HG03159 (cell line): ENCODE data around the gene ITGAE.
"Not testable (repeated sequence)": the region's sequence is repeated elsewhere in the genome, so short reads cannot be mapped to it uniquely, and the experiment has no call there.

Experiments used
- ATAC-seq: cut with Tn5 transposase; IDR thresholded peaks from one replicate; pipeline ENCODE4 v1.9.1; 2021; ENCODE audit warnings: mild to moderate bottlenecking, moderate library complexity; ENCODE audit not compliant: unreplicated experiment

ITGAE gene

GRCh38 chr17:3800362-3801271, at the start of gene ITGAE:
TSS of gene ITGAE (minus strand) at chr17:3801188. CDS start at chr17:3801144, 44 bp downstream.
- no peak for ATAC-seq

GRCh38 chr17:3848229-3848835, 47.3 kb upstream of the ITGAE start:
- ATAC-seq = no peak

- ATAC-seq = no peak
Measured at GRCh38 chr17:3847165-3847670, 46.2 kb upstream of the ITGAE start.

- ATAC-seq = no peak
Measured at GRCh38 chr17:3846437-3847164, 45.6 kb upstream of the ITGAE start.

- ATAC-seq = peak; percentile 95
Measured at GRCh38 chr17:3845621-3846436, 44.8 kb upstream of the ITGAE start, which contains the start of gene NCBP3. TSS of gene NCBP3 (minus strand) at chr17:3846246. CDS start at chr17:3846223, 23 bp downstream.

GRCh38 chr17:3845291-3845620, 44.3 kb upstream of the ITGAE start:
- ATAC-seq = peak; percentile 14

GRCh38 chr17:3844556-3844955, 43.6 kb upstream of the ITGAE start:
- ATAC-seq = not testable (repeated sequence)

GRCh38 chr17:3843935-3844516, 43.0 kb upstream of the ITGAE start:
- ATAC-seq = no peak

GRCh38 chr17:3838206-3838605, 37.2 kb upstream of the ITGAE start:
- ATAC-seq = no peak

- no peak for ATAC-seq
Measured at GRCh38 chr17:3836551-3836950, 35.6 kb upstream of the ITGAE start.

GRCh38 chr17:3835410-3836229, 34.6 kb upstream of the ITGAE start:
- no peak for ATAC-seq

- ATAC-seq = no peak
Measured at GRCh38 chr17:3834811-3835210, 33.8 kb upstream of the ITGAE start.

GRCh38 chr17:3828852-3829232, 27.9 kb upstream of the ITGAE start:
- ATAC-seq = no peak

- ATAC-seq = no peak
Measured at GRCh38 chr17:3828151-3828851, 27.3 kb upstream of the ITGAE start.

GRCh38 chr17:3827124-3827773, 26.3 kb upstream of the ITGAE start:
- no peak for ATAC-seq

GRCh38 chr17:3826191-3826590, 25.2 kb upstream of the ITGAE start:
- ATAC-seq = no peak

- ATAC-seq = no peak
Measured at GRCh38 chr17:3821101-3821500, 20.1 kb upstream of the ITGAE start.

- no peak for ATAC-seq
Measured at GRCh38 chr17:3818786-3819185, 17.8 kb upstream of the ITGAE start.
